Gastrocnemius medialis (tissue), 4 donors: ENCODE measurements around the gene CMIP.

Experiments used
- POLR2A ChIP-seq, 2 donors: fragments of 450-650 bp; IDR thresholded peaks; one replicate each; pipeline ENCODE4 v1.6.1; 2017; ENCODE audit warnings: antibody characterized with exemption in 2 of 2, mild to moderate bottlenecking in 2 of 2, moderate library complexity in 2 of 2
- TF ChIP-seq, protein P1 (sequence below), 5 experiments: fragments of 450-650 bp in 3 of 5; fragments of 200-600 bp in 2 of 5; sonication (generic) in 2 of 5; IDR thresholded peaks in 4 of 5; conservative IDR thresholded peaks in 1 of 5; 1 replicate in 4 of 5; 2 replicates in 1 of 5; pipeline ENCODE4 v1.5.1; 2016 to 2019; ENCODE audit warnings: antibody characterized with exemption in 5 of 5, mild to moderate bottlenecking in 3 of 5, moderate library complexity in 3 of 5

DNA sequence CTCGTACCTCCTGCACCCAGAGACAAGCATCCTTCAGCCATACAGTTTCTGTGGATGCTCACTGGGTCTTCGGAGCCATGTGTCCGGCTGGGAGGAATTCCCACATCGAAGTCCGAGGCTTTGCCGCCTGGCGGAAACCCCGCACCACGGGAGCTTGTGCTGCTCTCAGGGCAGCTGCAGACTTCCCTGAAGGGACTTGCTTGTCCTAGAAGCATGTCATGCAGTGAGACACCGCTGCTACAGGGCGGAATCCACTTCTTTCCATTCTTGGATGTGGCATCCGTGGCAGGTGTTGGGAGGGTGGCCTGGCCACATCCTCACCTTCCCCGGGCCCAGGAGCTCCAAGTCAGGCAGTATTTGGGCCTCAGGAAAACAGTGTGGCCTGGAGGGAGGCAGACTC is 122.5 kb downstream of the CMIP start:
- TF ChIP-seq, protein P1, sequence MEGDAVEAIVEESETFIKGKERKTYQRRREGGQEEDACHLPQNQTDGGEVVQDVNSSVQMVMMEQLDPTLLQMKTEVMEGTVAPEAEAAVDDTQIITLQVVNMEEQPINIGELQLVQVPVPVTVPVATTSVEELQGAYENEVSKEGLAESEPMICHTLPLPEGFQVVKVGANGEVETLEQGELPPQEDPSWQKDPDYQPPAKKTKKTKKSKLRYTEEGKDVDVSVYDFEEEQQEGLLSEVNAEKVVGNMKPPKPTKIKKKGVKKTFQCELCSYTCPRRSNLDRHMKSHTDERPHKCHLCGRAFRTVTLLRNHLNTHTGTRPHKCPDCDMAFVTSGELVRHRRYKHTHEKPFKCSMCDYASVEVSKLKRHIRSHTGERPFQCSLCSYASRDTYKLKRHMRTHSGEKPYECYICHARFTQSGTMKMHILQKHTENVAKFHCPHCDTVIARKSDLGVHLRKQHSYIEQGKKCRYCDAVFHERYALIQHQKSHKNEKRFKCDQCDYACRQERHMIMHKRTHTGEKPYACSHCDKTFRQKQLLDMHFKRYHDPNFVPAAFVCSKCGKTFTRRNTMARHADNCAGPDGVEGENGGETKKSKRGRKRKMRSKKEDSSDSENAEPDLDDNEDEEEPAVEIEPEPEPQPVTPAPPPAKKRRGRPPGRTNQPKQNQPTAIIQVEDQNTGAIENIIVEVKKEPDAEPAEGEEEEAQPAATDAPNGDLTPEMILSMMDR (IDR thresholded peaks at IDR 0.05 in 4 of 5, conservative IDR thresholded peaks at IDR 0.05 in 1 of 5): no peak
- TF ChIP-seq POLR2A (IDR thresholded peaks at IDR 0.05): no peak
